ENCODE measurements around the gene ALCAM.

- TF ChIP-seq EP300 (IDR thresholded peaks at IDR 0.05; ENCODE audit: borderline replicate concordance) (no peak), RAD21 (IDR thresholded peaks at IDR 0.05; ENCODE audit: low read depth) (no peak), FOXM1 (IDR thresholded peaks at IDR 0.05; ENCODE audit: borderline replicate concordance, low read depth) (no peak), REST (IDR thresholded peaks at IDR 0.05; ENCODE audit: low read depth) (no peak), TCF12 (IDR thresholded peaks at IDR 0.05; ENCODE audit: low read depth) (no peak)
These were observed 130.7 kb downstream of the ALCAM start for GRCh38 chr3:105497386-105497785.

All from Ishikawa (cell line).